PC-3 (cell line): ENCODE measurements around the gene KLF14. TPM values are rescaled to one million over a fixed set of nuclear protein-coding genes. Genes with fewer than 3 reads are reported as not detected.

Source experiments
- ATAC-seq: fragments of 200-7000 bp; cut with Tn5 transposase; 2 replicates; pipeline ENCODE4 v1.9.1; 2020; ENCODE audit warnings: mild to moderate bottlenecking, moderate library complexity
- BruUV-seq: library from RNA; stranded (reverse); fragments of 400-500 nt; replicated peaks from 2 replicates; lab custom pipeline; 2021; lab: Mats Ljungman, UMichigan
- CTCF ChIA-PET: fragments of 300-600 bp; sonication (Branson Sonifier 250); formaldehyde crosslinking; loops from one replicate; lab custom pipeline; 2022; ENCODE audit warnings: antibody characterized with exemption; lab: Charles Lee
- POLR2A ChIA-PET: fragments of 300-600 bp; sonication (Branson Sonifier 250); formaldehyde crosslinking; loops from one replicate; lab custom pipeline; 2022; ENCODE audit warnings: antibody characterized with exemption; ENCODE audit not compliant: unreplicated experiment; lab: Charles Lee
- DNase-seq: peaks from one replicate; pipeline ENCODE4 v3.0.0-alpha.2; 2015
- H2AFZ ChIP-seq: fragments of 300-600 bp; sonication (generic); 2 replicates; pipeline ENCODE4 v1.6.0; 2016; ENCODE audit warnings: antibody characterized with exemption, low read length
- H3F3A ChIP-seq: fragments of 300-600 bp; sonication (generic); one replicate; pipeline ENCODE4 v1.6.0; 2017; ENCODE audit warnings: antibody characterized with exemption, low read length, control low read depth, mild to moderate bottlenecking; ENCODE audit not compliant: unreplicated experiment
- H3K27ac ChIP-seq: fragments of 300-600 bp; sonication (generic); 2 replicates; pipeline ENCODE4 v1.5.1; 2016; ENCODE audit warnings: mild to moderate bottlenecking, low read length
- H3K27me3 ChIP-seq: fragments of 300-600 bp; sonication (generic); 2 replicates; pipeline ENCODE4 v1.6.1; 2016; ENCODE audit warnings: low read length, mixed read lengths
- H3K36me3 ChIP-seq: fragments of 300-600 bp; sonication (generic); 2 replicates; pipeline ENCODE4 v1.6.1; 2016; ENCODE audit warnings: low read depth, mixed run types, low read length, mixed read lengths
- H3K4me1 ChIP-seq: fragments of 300-600 bp; sonication (generic); 2 replicates; pipeline ENCODE4 v1.5.1; 2016; ENCODE audit warnings: low read length; ENCODE audit not compliant: insufficient read depth
- H3K4me2 ChIP-seq: fragments of 300-600 bp; sonication (generic); 2 replicates; pipeline ENCODE4 v1.6.0; 2016; ENCODE audit warnings: low read length
- H3K4me3 ChIP-seq: fragments of 300-600 bp; sonication (generic); 2 replicates; pipeline ENCODE4 v1.5.1; 2016; ENCODE audit warnings: mild to moderate bottlenecking, low read length, mixed read lengths
- H3K79me2 ChIP-seq: fragments of 300-600 bp; sonication (generic); 2 replicates; pipeline ENCODE4 v1.6.1; 2017; ENCODE audit warnings: low read length, mixed read lengths
- H3K9ac ChIP-seq: fragments of 300-600 bp; sonication (generic); 2 replicates; pipeline ENCODE4 v1.6.0; 2016; ENCODE audit warnings: mild to moderate bottlenecking, low read length
- H3K9me2 ChIP-seq: fragments of 300-600 bp; sonication (generic); replicated peaks from 2 replicates; pipeline ENCODE4 v1.6.1; 2016; ENCODE audit warnings: mixed run types, low read length, mixed read lengths
- H3K9me3 ChIP-seq: fragments of 300-600 bp; sonication (generic); 2 replicates; pipeline ENCODE4 v1.6.1; 2016; ENCODE audit warnings: low read length, mixed read lengths
- H4K20me1 ChIP-seq: fragments of 300-600 bp; sonication (generic); 2 replicates; pipeline ENCODE4 v1.6.1; 2016; ENCODE audit warnings: low read length, mixed read lengths
- CTCF ChIP-seq: fragments of 300-600 bp; sonication (generic); conservative IDR thresholded peaks from 2 replicates; pipeline ENCODE4 v1.5.1; 2017; ENCODE audit warnings: antibody characterized with exemption, low read depth, mild to moderate bottlenecking, low read length
- EZH2 ChIP-seq: fragments of 300-600 bp; sonication (generic); IDR thresholded peaks from one replicate; pipeline ENCODE4 v1.6.1; 2017; ENCODE audit warnings: antibody characterized with exemption, mild to moderate bottlenecking, low read length; ENCODE audit not compliant: unreplicated experiment
- EZH2phosphoT487 ChIP-seq: fragments of 300-600 bp; sonication (generic); IDR thresholded peaks from 2 replicates; pipeline ENCODE4 v1.6.1; 2018; ENCODE audit warnings: mild to moderate bottlenecking, antibody characterized with exemption, low read length, borderline replicate concordance
- intact Hi-C: fragments of 100-400 bp; cut with micrococcal nuclease; formaldehyde crosslinking; loops from 2 replicates; pipeline ENCODE4 v1.9.0; 2023
- total RNA-seq: library from RNA; depleted of rRNA; stranded (reverse); fragments of >200 nt; gene quantifications from 2 replicates; pipeline ENCODE4 v1.2.3, GENCODE V29; 2014

Gene KLF14
- total RNA-seq, 1 experiment from 2014 or later = not detected

- Histone ChIP-seq H3K9me2 (no peaks in the 10 kb centered on the region), H4K20me1 (no peaks in the 10 kb centered on the region), H3K27ac (no peak overlapping the region), H3K27me3 (peaks cover 5% of the 10 kb centered on the region; the same call in 1 of the 2 replicates), H3K79me2 (no peaks in the 10 kb centered on the region), H3K4me3 (no peak overlapping the region), H3F3A (no peaks in the 10 kb centered on the region), H2AFZ (no peak overlapping the region), H3K4me1 (no peaks in the 10 kb centered on the region), H3K36me3 (no peaks in the 10 kb centered on the region), H3K9ac (no peak overlapping the region), H3K9me3 (no peaks in the 10 kb centered on the region; the same call in 1 of the 2 replicates), H3K4me2 (no peak overlapping the region)
- TF ChIP-seq EZH2 = no peak
- no peak for TF ChIP-seq EZH2phosphoT487
- TF ChIP-seq CTCF = no peak
- intact Hi-C loops = no loop called here
- ChIA-PET CTCF (no interaction called here), POLR2A (no interaction called here)
- BruUV-seq = no TSS peak
- DNase-seq (no peak), ATAC-seq (no peak)
Measured at GRCh38 chr7:130701650-130702049, 32.4 kb downstream of the KLF14 start.

- Histone ChIP-seq H3F3A (no peaks in the 10 kb centered on the region), H3K4me1 (no peaks in the 10 kb centered on the region), H4K20me1 (no peaks in the 10 kb centered on the region), H3K27me3 (no peaks in the 10 kb centered on the region), H3K36me3 (no peaks in the 10 kb centered on the region), H3K4me2 (no peak overlapping the region), H3K4me3 (no peak overlapping the region), H2AFZ (no peak overlapping the region), H3K9me2 (no peaks in the 10 kb centered on the region), H3K27ac (no peak overlapping the region), H3K9ac (no peak overlapping the region), H3K79me2 (no peaks in the 10 kb centered on the region), H3K9me3 (no peaks in the 10 kb centered on the region)
- no peak for ATAC-seq
- CTCF ChIA-PET = no interaction called here
- no TSS peak for BruUV-seq
- no peak for DNase-seq
- TF ChIP-seq CTCF = no peak
- TF ChIP-seq EZH2phosphoT487 = no peak
- no peak for TF ChIP-seq EZH2
- POLR2A ChIA-PET = no interaction called here
- intact Hi-C loops = no loop called here
Measured at GRCh38 chr7:130700760-130701159, 33.2 kb downstream of the KLF14 start.

- Histone ChIP-seq H3F3A (no peaks in the 10 kb centered on the region), H3K36me3 (no peaks in the 10 kb centered on the region), H3K4me2 (no peak overlapping the region), H2AFZ (no peak overlapping the region), H3K9me2 (no peaks in the 10 kb centered on the region), H3K27me3 (no peaks in the 10 kb centered on the region), H3K9me3 (no peaks in the 10 kb centered on the region), H4K20me1 (no peaks in the 10 kb centered on the region), H3K9ac (no peak overlapping the region), H3K4me1 (no peaks in the 10 kb centered on the region), H3K4me3 (no peak overlapping the region), H3K27ac (no peak overlapping the region), H3K79me2 (no peaks in the 10 kb centered on the region)
- CTCF ChIA-PET = no interaction called here
- intact Hi-C loops = no loop called here
- no peak for ATAC-seq
- BruUV-seq = no TSS peak
- POLR2A ChIA-PET = no interaction called here
- DNase-seq = no peak
- no peak for TF ChIP-seq EZH2
Measured at GRCh38 chr7:130699686-130700085, 34.3 kb downstream of the KLF14 start.
